GM12878 (cell line): ENCODE results near the gene ZDHHC5.

ENCODE experiments used
- BCL3 ChIP-seq: IDR thresholded peaks from 2 replicates; pipeline ENCODE4 v1.6.1; 2011; ENCODE audit warnings: borderline replicate concordance, low read depth, mild to moderate bottlenecking, moderate library complexity, low read length; ENCODE audit not compliant: insufficient read depth, poor library complexity, severe bottlenecking
- CTCF ChIP-seq, 3 experiments: IDR thresholded peaks in 2 of 3; conservative IDR thresholded peaks in 1 of 3; 2 replicates each; pipeline ENCODE4 v1.5.1; 2011; ENCODE audit warnings: low read depth in 3 of 3, low read length in 3 of 3, mild to moderate bottlenecking in 3 of 3, control low read depth in 2 of 3, moderate library complexity in 2 of 3, inconsistent platforms in 1 of 3, mixed read lengths in 1 of 3; ENCODE audit not compliant: control insufficient read depth in 2 of 3, insufficient read depth in 1 of 3; ENCODE audit errors: extremely low read depth in 1 of 3
- EZH2 ChIP-seq: IDR thresholded peaks from 2 replicates; pipeline ENCODE4 v1.6.1; 2012; ENCODE audit warnings: low read depth, mild to moderate bottlenecking, control low read depth, inconsistent platforms, low read length, borderline replicate concordance; ENCODE audit not compliant: control insufficient read depth
- USF1 ChIP-seq: IDR thresholded peaks from 2 replicates; pipeline ENCODE4 v1.6.1; 2011; ENCODE audit warnings: borderline replicate concordance, low read depth, mild to moderate bottlenecking, moderate library complexity, mixed read lengths, low read length; ENCODE audit not compliant: insufficient read depth; ENCODE audit errors: extremely low read length

GRCh38 chr11:57637626-57638004, 30.3 kb upstream of the ZDHHC5 start:
- TF ChIP-seq USF1 (no peak), CTCF (IDR thresholded peaks at IDR 0.05 in 2 of 3, conservative IDR thresholded peaks at IDR 0.05 in 1 of 3; ENCODE audit: control insufficient read depth in 2 of 3, extremely low read depth in 1 of 3, insufficient read depth in 1 of 3, low read depth in 3 of 3, low read length in 3 of 3) (no peak), BCL3 (no peak), EZH2 (no peak)
